B cell (primary cell): ENCODE results near the gene OR10A5. TPM values are rescaled to one million over a fixed set of nuclear protein-coding genes. Genes with fewer than 3 reads are reported as not detected.

ENCODE experiments used
- ATAC-seq: fragments of 200-7000 bp; cut with Tn5 transposase; one replicate; pipeline ENCODE4 v1.10.0; 2021; ENCODE audit warnings: low read depth, mild to moderate bottlenecking, moderate number of reproducible peaks, moderate library complexity
- CTCF ChIA-PET: fragments of 350-600 bp; sonication (Branson Sonifier 250); formaldehyde crosslinking; loops from one replicate; lab custom pipeline; 2021; ENCODE audit warnings: antibody characterized with exemption, inconsistent platforms; lab: Charles Lee
- POLR2A ChIA-PET: fragments of 350-600 bp; sonication (Branson Sonifier 250); formaldehyde crosslinking; loops from one replicate; lab custom pipeline; 2021; ENCODE audit warnings: antibody characterized with exemption; lab: Charles Lee
- DNase-seq: peaks from one replicate; pipeline ENCODE4 v3.0.0; 2013
- H2AFZ ChIP-seq: 2 replicates; pipeline ENCODE4 v1.6.1; 2012; ENCODE audit warnings: mild to moderate bottlenecking, low read depth, low read length; ENCODE audit not compliant: insufficient read depth, poor library complexity, severe bottlenecking
- H3K27ac ChIP-seq, 2 donors: 1 replicate in 1 of 2; 2 replicates in 1 of 2; pipeline ENCODE4 v1.5.1; 2012 to 2013; ENCODE audit warnings: low read length in 2 of 2, mild to moderate bottlenecking in 2 of 2, moderate library complexity in 1 of 2
- H3K27me3 ChIP-seq, 4 experiments: fragments of 200-600 bp in 1 of 4; sonication (generic) in 1 of 4; replicated peaks in 1 of 4; 1 replicate in 2 of 4; 2 replicates in 2 of 4; pipeline versions ENCODE4 v1.6.1 to v1.7.0; 2013 to 2016; ENCODE audit warnings: low read length in 3 of 4, mild to moderate bottlenecking in 2 of 4, mixed read lengths in 1 of 4, moderate library complexity in 1 of 4; ENCODE audit not compliant: insufficient read depth in 4 of 4, control insufficient read depth in 3 of 4; ENCODE audit errors: control extremely low read depth in 1 of 4
- H3K36me3 ChIP-seq, 2 experiments: replicated peaks in 1 of 2; 1 replicate in 1 of 2; 2 replicates in 1 of 2; pipeline versions ENCODE4 v1.6.1 to v1.7.1; 2013; ENCODE audit warnings: low read length in 1 of 2; ENCODE audit not compliant: insufficient read depth in 2 of 2, control insufficient read depth in 1 of 2; ENCODE audit errors: control extremely low read depth in 1 of 2, extremely low read depth in 1 of 2
- H3K4me1 ChIP-seq, 2 donors: fragments of 200-600 bp in 1 of 2; sonication (generic) in 1 of 2; 1 replicate in 1 of 2; 2 replicates in 1 of 2; pipeline versions ENCODE4 v1.5.1 to v1.6.1; 2013 to 2017; ENCODE audit warnings: low read length in 2 of 2; ENCODE audit not compliant: control insufficient read depth in 2 of 2, insufficient read depth in 2 of 2
- H3K4me2 ChIP-seq: replicated peaks from 2 replicates; pipeline ENCODE3; 2012; ENCODE audit warnings: mild to moderate bottlenecking, low read depth, low read length; ENCODE audit not compliant: poor library complexity, severe bottlenecking
- H3K4me3 ChIP-seq, 5 experiments: fragments of 200-600 bp in 1 of 5; sonication (generic) in 1 of 5; 1 replicate in 3 of 5; 2 replicates in 2 of 5; pipeline versions ENCODE4 v1.5.1 to v1.7.0; 2011 to 2016; ENCODE audit warnings: low read length in 4 of 5, mild to moderate bottlenecking in 4 of 5, low read depth in 2 of 5, control low read depth in 1 of 5, moderate library complexity in 1 of 5; ENCODE audit not compliant: insufficient read depth in 1 of 5; ENCODE audit errors: control extremely low read depth in 1 of 5, extremely low read depth in 1 of 5
- H3K79me2 ChIP-seq: fragments of 200-600 bp; sonication (generic); one replicate; pipeline ENCODE4 v1.6.0; 2016; ENCODE audit warnings: low read length; ENCODE audit not compliant: control insufficient read depth, insufficient read depth
- H3K9ac ChIP-seq: fragments of 200-600 bp; sonication (generic); 2 replicates; pipeline ENCODE4 v1.6.1; 2017; ENCODE audit warnings: mild to moderate bottlenecking, low read length, moderate library complexity
- H3K9me3 ChIP-seq, 3 donors: one replicate each; pipeline versions ENCODE4 v1.6.1 to v1.7.1; 2013; ENCODE audit warnings: low read length in 2 of 3; ENCODE audit not compliant: control insufficient read depth in 2 of 3, insufficient read depth in 1 of 3; ENCODE audit errors: control extremely low read depth in 1 of 3
- H4K20me1 ChIP-seq: 2 replicates; pipeline ENCODE4 v1.6.0; 2012; ENCODE audit warnings: mild to moderate bottlenecking, low read length; ENCODE audit not compliant: insufficient read depth, control insufficient read depth, poor library complexity, severe bottlenecking
- H3K27ac Mint-ChIP-seq: one replicate; pipeline ENCODE4 v1.8.0; 2021; ENCODE audit warnings: mixed read lengths
- H3K27me3 Mint-ChIP-seq: one replicate; pipeline ENCODE4 v1.8.0; 2021; ENCODE audit warnings: mixed read lengths
- H3K4me1 Mint-ChIP-seq: one replicate; pipeline ENCODE4 v1.8.0; 2021; ENCODE audit warnings: mixed read lengths
- H3K4me3 Mint-ChIP-seq: one replicate; pipeline ENCODE4 v1.8.0; 2021; ENCODE audit warnings: mixed read lengths
- H3K9me3 Mint-ChIP-seq: one replicate; pipeline ENCODE4 v1.8.0; 2022; ENCODE audit warnings: mixed read lengths; ENCODE audit not compliant: insufficient read depth
- CTCF ChIP-seq: fragments of 200-600 bp; IDR thresholded peaks from one replicate; pipeline ENCODE4 v1.8.0; 2022; ENCODE audit warnings: antibody characterized with exemption, mild to moderate bottlenecking
- EZH2 ChIP-seq: IDR thresholded peaks from 2 replicates; pipeline ENCODE4 v1.6.1; 2012; ENCODE audit warnings: borderline replicate concordance, low read depth, mild to moderate bottlenecking, moderate library complexity, low read length; ENCODE audit not compliant: insufficient read depth, poor library complexity, severe bottlenecking
- intact Hi-C: fragments of 100-400 bp; cut with micrococcal nuclease; formaldehyde crosslinking; loops from one replicate; pipeline ENCODE4 v1.10.0; 2022
- polyA plus RNA-seq: library from polyadenylated mRNA; depleted of rRNA; stranded (reverse); fragments of >200 nt; gene quantifications from 2 replicates; pipeline ENCODE4 v1.2.3, GENCODE V29; 2012
- total RNA-seq, 2 donors: library from RNA; stranded (reverse); fragments of 120-200 nt in 1 of 2; gene quantifications; 1 replicate in 1 of 2; 2 replicates in 1 of 2; pipeline versions ENCODE4 v1.2.3 to v1.2.4, GENCODE V29; 2013 to 2022

Gene OR10A5
- total and polyA plus RNA-seq, 2 donors (not counting 1 experiment from before 2014, with no cell fraction given), result not detected

GRCh38 chr11:6895010-6895409 is 49.5 kb downstream of the OR10A5 start:
- Histone ChIP-seq H3K36me3 (no peaks in the 10 kb centered on the region), H3K4me1 (no peaks in the 10 kb centered on the region), H4K20me1 (no peaks in the 10 kb centered on the region), H3K4me2 (no peak overlapping the region), H3K4me3 (no peak overlapping the region), H3K79me2 (no peaks in the 10 kb centered on the region), H2AFZ (no peak overlapping the region), H3K27me3 (peaks cover 0 to 2% (median 0%) of the 10 kb centered on the region in 4 experiments), H3K27ac (no peak overlapping the region), H3K9ac (no peak overlapping the region), H3K9me3 (no peaks in the 10 kb centered on the region)
- POLR2A ChIA-PET, result no interaction called here
- intact Hi-C loops, result no loop called here
- TF ChIP-seq CTCF (no peak), EZH2 (no peak)
- Mint-ChIP-seq H3K4me1 (peaks cover 2% of the 10 kb centered on the region), H3K27ac (no peak overlapping the region), H3K4me3 (no peak overlapping the region), H3K27me3 (peaks cover 7% of the 10 kb centered on the region), H3K9me3 (no peaks in the 10 kb centered on the region)
- DNase-seq, result no peak
- CTCF ChIA-PET, result no interaction called here
- no peak for ATAC-seq

Other genes with a start within 250 kb of the OR10A5 start
- 29.4 and 29.5 TPM in 2 replicates for gene RRP8, start 242.1 kb upstream of the OR10A5 start, total RNA-seq
- 6.8 and 8.6 TPM in 2 replicates for gene RRP8, start 242.1 kb upstream of the OR10A5 start, polyA plus RNA-seq
- 119 and 131 TPM in 2 replicates for gene ILK, start 241.9 kb upstream of the OR10A5 start, total RNA-seq
- gene ILK, start 241.9 kb upstream of the OR10A5 start, polyA plus RNA-seq, result 85.9 and 88.5 TPM in 2 replicates
- gene TAF10, start 233.5 kb upstream of the OR10A5 start, total RNA-seq, result 92.2 and 114 TPM in 2 replicates
- gene TAF10, start 233.5 kb upstream of the OR10A5 start, polyA plus RNA-seq, result 107 and 156 TPM in 2 replicates
- 191 and 200 TPM in 2 replicates for gene TPP1, start 226.3 kb upstream of the OR10A5 start, total RNA-seq
- gene TPP1, start 226.3 kb upstream of the OR10A5 start, polyA plus RNA-seq, result 118 and 133 TPM in 2 replicates
- 0.78 and 0.84 TPM in 2 replicates for gene DCHS1, start 189.9 kb upstream of the OR10A5 start, total RNA-seq
- 0.31 and 0.79 TPM in 2 replicates for gene DCHS1, start 189.9 kb upstream of the OR10A5 start, polyA plus RNA-seq
- gene MRPL17, start 162.3 kb upstream of the OR10A5 start, total RNA-seq, result 18.2 and 23.1 TPM in 2 replicates
- 4.8 and 9.9 TPM in 2 replicates for gene MRPL17, start 162.3 kb upstream of the OR10A5 start, polyA plus RNA-seq
- gene OR2AG2, start 73.7 kb upstream of the OR10A5 start, total RNA-seq, result 0.27 TPM in 1 of 2 replicates, not detected in the other
- gene OR2AG2, start 73.7 kb upstream of the OR10A5 start, polyA plus RNA-seq, result not detected in 2 replicates
- gene OR2AG1, start 62.7 kb upstream of the OR10A5 start, total RNA-seq, result not detected in 2 replicates
- gene OR2AG1, start 62.7 kb upstream of the OR10A5 start, polyA plus RNA-seq, result not detected in 2 replicates
- 0.10 and 0.12 TPM in 2 replicates for gene OR6A2, start 46.0 kb upstream of the OR10A5 start, total RNA-seq
- not detected in 2 replicates for gene OR6A2, start 46.0 kb upstream of the OR10A5 start, polyA plus RNA-seq
- gene OR10A2, start 17.4 kb downstream of the OR10A5 start, total RNA-seq, result not detected in 2 replicates
- not detected in 2 replicates for gene OR10A2, start 17.4 kb downstream of the OR10A5 start, polyA plus RNA-seq
- gene OR10A4, start 30.9 kb downstream of the OR10A5 start, total RNA-seq, result not detected in 2 replicates
- not detected in 2 replicates for gene OR10A4, start 30.9 kb downstream of the OR10A5 start, polyA plus RNA-seq
- gene OR2D2, start 46.8 kb downstream of the OR10A5 start, total RNA-seq, result not detected in 2 replicates
- not detected in 2 replicates for gene OR2D2, start 46.8 kb downstream of the OR10A5 start, polyA plus RNA-seq
- gene OR2D3, start 75.3 kb downstream of the OR10A5 start, total RNA-seq, result not detected in 2 replicates
- not detected in 2 replicates for gene OR2D3, start 75.3 kb downstream of the OR10A5 start, polyA plus RNA-seq
- gene ZNF215, start 80.7 kb downstream of the OR10A5 start, total RNA-seq, result 2.0 and 2.8 TPM in 2 replicates
- gene ZNF215, start 80.7 kb downstream of the OR10A5 start, polyA plus RNA-seq, result 0.48 and 0.85 TPM in 2 replicates
- gene ZNF214, start 174.7 kb downstream of the OR10A5 start, total RNA-seq, result not detected in 2 replicates
- not detected in 2 replicates for gene ZNF214, start 174.7 kb downstream of the OR10A5 start, polyA plus RNA-seq
- gene NLRP14, start 174.8 kb downstream of the OR10A5 start, total RNA-seq, result 0.07 TPM in 1 of 2 replicates, not detected in the other
- 0.04 TPM in 1 of 2 replicates, not detected in the other for gene NLRP14, start 174.8 kb downstream of the OR10A5 start, polyA plus RNA-seq
- not detected in 2 replicates for gene RBMXL2, start 243.3 kb downstream of the OR10A5 start, total RNA-seq
- gene RBMXL2, start 243.3 kb downstream of the OR10A5 start, polyA plus RNA-seq, result not detected in 2 replicates